K562 (cell line): Measurements from ENCODE around the gene AGRN. TPM values are rescaled to one million over a fixed set of nuclear protein-coding genes. Genes with fewer than 3 reads are reported as not detected.

Experiments used
- EHMT2 ChIP-seq: fragments of 450-650 bp; IDR thresholded peaks from 2 replicates; pipeline ENCODE4 v1.6.1; 2018; ENCODE audit warnings: antibody characterized with exemption
- HIVEP1 ChIP-seq: fragments of 250-450 bp; sonication (Bioruptor Pico); IDR thresholded peaks from 2 replicates; pipeline ENCODE4 v1.4.0; 2020; ENCODE audit warnings: mild to moderate bottlenecking
- MAX ChIP-seq: sonication (generic); formaldehyde crosslinking; IDR thresholded peaks from 2 replicates; pipeline ENCODE4 v1.9.0; 2022; ENCODE audit warnings: mild to moderate bottlenecking, missing genetic modification reagents
- MTA3 ChIP-seq: fragments of 450-650 bp; formaldehyde crosslinking; IDR thresholded peaks from 2 replicates; pipeline ENCODE4 v1.6.1; 2017; ENCODE audit warnings: mild to moderate bottlenecking, borderline replicate concordance
- NFYB ChIP-seq: IDR thresholded peaks from 2 replicates; pipeline ENCODE4 v1.6.1; 2011; ENCODE audit warnings: mild to moderate bottlenecking, moderate library complexity; ENCODE audit not compliant: insufficient read length; ENCODE audit errors: extremely low read depth
- POLR2A ChIP-seq: fragments of 450-650 bp; conservative IDR thresholded peaks from 2 replicates; pipeline ENCODE4 v1.6.1; 2016
- RB1 ChIP-seq: fragments of 450-650 bp; IDR thresholded peaks from 2 replicates; pipeline ENCODE4 v1.6.1; 2017; ENCODE audit warnings: low read depth, mild to moderate bottlenecking
- RFX1 ChIP-seq: fragments of 450-650 bp; IDR thresholded peaks from 2 replicates; pipeline ENCODE4 v1.6.1; 2016; ENCODE audit warnings: mild to moderate bottlenecking, moderate library complexity
- SIN3B ChIP-seq: fragments of 450-650 bp; IDR thresholded peaks from 2 replicates; pipeline ENCODE4 v1.6.1; 2017; ENCODE audit warnings: low read depth, mild to moderate bottlenecking, moderate library complexity
- USF2 ChIP-seq: sonication (generic); formaldehyde crosslinking; IDR thresholded peaks from 2 replicates; pipeline ENCODE4 v1.5.0; 2020; ENCODE audit warnings: missing genetic modification reagents
- ZNF316 ChIP-seq: fragments of 450-650 bp; IDR thresholded peaks from 2 replicates; pipeline ENCODE4 v1.6.1; 2016
- ZNF347 ChIP-seq: fragments of 450-650 bp; formaldehyde crosslinking; IDR thresholded peaks from 2 replicates; pipeline ENCODE4 v1.4.0; 2020; ENCODE audit warnings: low read depth, mild to moderate bottlenecking, moderate library complexity
- polyA plus RNA-seq, 8 experiments: library from polyadenylated mRNA; depleted of rRNA in 4 of 8; stranded (reverse) in 5 of 8; unstranded in 3 of 8; fragments of >200 nt; fragmentation: Nextera tagmentation in 2 of 8; fragmentation: Illumina TruSeq in 1 of 8; extraction: Ambion mirVana in 2 of 8; extraction: Trizol in 1 of 8; gene quantifications; 2 replicates each; pipeline versions ENCODE4 v1.2.1 to v1.2.3, GENCODE V29; 2011 to 2014; ENCODE audit warnings: inconsistent platforms in 1 of 8, missing spikeins in 1 of 8
- total RNA-seq, 7 experiments: library from RNA; depleted of rRNA in 6 of 7; stranded (reverse); fragments of >200 nt in 6 of 7; fragmentation: Illumina TruSeq in 2 of 7; extraction: Trizol in 2 of 7; gene quantifications; 2 replicates each; pipeline versions ENCODE4 v1.2.1 to v1.2.3, GENCODE V29; 2011 to 2021; ENCODE audit warnings: low replicate concordance in 1 of 7

AGRN gene
- total and polyA plus RNA-seq, 9 of the 15 experiments (the other 6 are each of a cell fraction or from before 2014, with no cell fraction given): 0.04 to 111 (median 18.1) TPM

- TF ChIP-seq RFX1: no peak
- TF ChIP-seq EHMT2: no peak
- TF ChIP-seq USF2 (CRISPR knock-in tag): no peak
- TF ChIP-seq ZNF347: no peak
- TF ChIP-seq MTA3: no peak
- TF ChIP-seq RB1: no peak
- TF ChIP-seq NFYB: no peak
- peak; percentile 94 for TF ChIP-seq MAX (CRISPR knock-in tag)
- TF ChIP-seq SIN3B: no peak
- TF ChIP-seq POLR2A: no peak
- no peak for TF ChIP-seq HIVEP1 (CRISPR knock-in tag)
- no peak for TF ChIP-seq ZNF316
These were observed 54.8 kb downstream of the AGRN start (continued) for GRCh38 chr1:1074631-1075147.
